GM21737 (cell line): ENCODE data around the gene MAP3K9.

Experiments used
- ATAC-seq: cut with Tn5 transposase; IDR thresholded peaks from one replicate; pipeline ENCODE4 v1.9.1; 2021; ENCODE audit warnings: mild to moderate bottlenecking, moderate library complexity; ENCODE audit not compliant: unreplicated experiment

The MAP3K9 gene

DNA sequence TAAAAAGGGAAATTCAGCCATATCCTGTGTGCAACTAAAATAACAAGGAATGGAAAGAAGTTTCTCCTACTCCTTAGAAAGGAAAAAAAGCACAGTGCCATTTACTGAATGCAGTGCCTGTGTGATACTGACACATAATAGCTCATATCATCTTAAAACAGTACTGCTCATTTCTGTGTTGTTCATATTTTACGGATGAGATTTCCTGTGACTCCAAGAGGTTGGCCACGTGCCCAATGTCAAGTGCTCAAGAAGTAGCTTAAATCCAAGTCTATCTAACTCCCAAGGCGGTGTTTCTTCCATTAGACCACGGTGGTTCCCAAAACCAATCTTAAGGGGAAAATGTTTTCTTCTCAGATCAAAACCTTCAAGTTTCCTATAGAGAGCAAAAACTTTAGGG, 20.0 kb downstream of the MAP3K9 start:
- no peak for ATAC-seq

DNA sequence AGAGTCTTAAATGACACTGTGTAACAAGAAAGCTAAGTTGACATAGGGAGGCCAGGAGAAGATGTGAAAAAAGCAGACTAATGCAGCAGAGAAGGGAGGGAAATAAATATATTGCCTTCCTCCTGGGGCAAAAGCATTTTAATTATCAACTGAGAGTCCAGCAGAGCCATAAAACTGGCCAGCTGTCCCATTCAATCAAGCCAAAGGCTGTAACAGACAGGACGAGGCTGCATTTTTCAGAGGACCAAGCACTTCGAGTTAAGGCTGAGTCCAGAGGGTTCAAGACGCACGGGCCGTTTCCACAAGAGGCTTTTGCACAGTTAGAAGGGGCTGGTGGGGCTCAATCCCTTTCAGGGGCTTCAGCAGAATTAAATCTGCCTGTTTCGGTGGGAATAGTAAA, 20.4 kb downstream of the MAP3K9 start:
- ATAC-seq: no peak

DNA sequence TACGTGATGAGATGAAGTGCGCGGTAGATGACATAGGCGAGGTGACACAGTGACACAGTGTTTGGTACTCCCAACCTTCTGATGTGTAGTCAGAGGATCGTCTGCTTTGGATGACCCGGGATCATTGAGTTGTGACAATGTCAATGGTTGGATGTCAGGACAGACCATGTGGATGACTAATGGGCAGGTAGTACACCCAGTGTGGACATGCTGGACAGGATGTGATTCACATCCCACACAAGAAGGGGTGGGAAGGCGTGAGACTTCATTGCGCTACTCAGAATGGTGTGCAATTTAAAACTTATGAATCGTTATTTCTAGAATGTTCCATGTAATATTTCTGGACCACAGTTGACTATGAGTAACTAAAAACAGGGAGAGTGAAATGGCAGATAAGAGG, 23.8 kb downstream of the MAP3K9 start:
- ATAC-seq: no peak

DNA sequence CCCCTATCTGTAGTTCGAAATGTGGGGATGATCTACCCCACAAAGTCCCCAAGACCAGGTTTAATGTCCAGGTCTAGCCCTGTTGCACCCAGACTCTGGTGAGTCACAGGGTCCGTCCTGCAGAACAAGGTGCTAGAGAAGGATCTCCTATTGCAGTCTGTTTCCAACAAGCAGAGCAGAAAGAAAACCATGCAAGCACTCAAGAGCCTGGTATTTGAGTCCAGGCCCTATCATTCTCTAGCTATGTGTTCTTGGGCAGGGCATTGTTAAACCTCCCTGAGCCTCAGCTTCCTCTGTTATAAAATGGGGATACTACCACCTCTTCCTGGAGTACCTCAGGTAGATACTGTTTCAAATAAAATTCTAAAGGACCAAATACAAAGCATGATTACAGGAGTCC, 24.4 kb downstream of the MAP3K9 start:
- no peak for ATAC-seq

DNA sequence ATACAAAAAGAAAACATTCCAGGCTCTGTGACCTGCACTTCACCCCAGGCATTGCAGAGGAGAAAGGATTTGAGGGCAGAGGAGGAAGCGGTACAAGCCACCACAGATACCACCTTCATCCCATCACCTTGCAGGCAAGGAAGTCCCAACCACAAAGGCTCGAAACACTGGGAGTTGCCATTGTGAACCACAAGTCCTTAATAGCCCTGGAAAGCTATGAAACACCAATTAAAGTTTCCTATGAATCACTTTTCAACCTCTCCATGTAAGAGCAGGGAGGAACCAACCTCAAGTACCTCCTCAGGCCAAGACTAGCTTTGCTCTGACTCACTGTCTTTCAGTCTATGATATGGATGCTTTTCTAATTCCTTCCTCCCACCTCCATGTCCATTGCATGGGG, 27.0 kb downstream of the MAP3K9 start:
- ATAC-seq: no peak

DNA sequence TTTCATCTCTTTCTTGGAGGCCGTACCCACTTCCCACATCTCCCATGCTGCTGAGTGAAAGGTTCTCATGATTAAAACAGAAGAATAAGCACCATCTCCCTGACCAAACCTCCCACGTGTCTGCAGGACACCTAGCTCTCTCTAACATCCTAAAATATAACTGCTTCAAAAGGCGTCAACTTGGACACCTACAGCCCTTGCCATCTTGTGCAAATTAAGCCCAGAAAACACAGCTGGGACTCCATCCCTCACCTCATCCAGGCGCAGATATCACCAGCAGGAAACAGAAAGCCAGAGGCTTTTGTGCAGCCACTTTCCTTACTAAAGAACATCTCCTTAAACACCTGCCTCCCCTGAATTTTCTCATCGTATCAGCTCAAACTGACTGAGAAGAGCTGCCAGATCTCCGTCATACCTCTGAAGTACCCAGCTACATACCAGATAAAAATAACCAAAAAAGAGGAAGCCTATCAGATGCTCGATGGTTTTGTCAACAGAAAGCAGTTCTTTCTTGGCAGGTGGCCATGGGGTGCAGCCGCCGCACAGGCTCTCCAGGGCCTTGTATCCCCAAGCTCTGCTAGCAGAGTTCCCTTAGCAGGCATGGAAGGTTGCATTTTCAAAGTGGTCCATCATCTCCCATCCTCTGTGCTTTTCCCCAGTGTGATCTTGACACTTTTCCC, 28.8 kb downstream of the MAP3K9 start:
- ATAC-seq: no peak

DNA sequence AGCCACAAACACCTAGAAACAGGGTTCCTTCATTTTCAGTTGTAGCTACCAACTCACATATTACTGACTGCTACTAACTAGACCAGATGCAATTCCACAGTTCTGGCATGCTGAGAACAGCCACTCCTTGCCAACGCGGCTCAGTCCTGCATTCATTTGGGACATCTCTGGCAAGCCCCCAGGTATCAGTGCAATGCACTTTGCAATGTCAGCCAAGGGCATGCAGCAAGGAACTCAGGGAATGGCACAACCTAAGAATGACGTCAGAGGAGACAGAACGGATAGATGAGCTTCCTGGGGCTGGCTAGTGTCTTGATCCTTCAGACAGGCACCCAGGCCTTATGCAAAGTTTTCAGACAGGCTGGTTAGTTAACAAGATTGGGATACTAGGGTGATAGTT, 29.6 kb downstream of the MAP3K9 start:
- ATAC-seq: no peak

DNA sequence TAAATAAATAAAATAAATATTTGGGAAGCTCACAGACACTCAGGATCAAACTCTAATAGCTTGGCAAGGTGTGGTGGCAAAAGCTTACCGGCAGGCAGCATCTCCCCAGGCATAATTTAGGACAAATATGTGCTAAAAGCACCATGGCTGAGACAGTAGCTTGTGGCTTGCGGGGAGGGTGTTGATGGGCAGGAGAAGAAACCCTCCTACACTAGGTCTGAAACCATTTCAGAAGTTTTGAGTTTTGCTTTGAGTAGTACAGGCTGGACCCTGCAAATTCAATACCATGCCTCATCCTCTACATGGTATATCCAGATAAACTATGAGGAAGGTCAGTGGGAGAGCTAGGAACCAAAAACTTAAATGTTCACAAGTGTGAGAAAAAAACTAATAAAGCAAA, 33.1 kb downstream of the MAP3K9 start:
- ATAC-seq: no peak

DNA sequence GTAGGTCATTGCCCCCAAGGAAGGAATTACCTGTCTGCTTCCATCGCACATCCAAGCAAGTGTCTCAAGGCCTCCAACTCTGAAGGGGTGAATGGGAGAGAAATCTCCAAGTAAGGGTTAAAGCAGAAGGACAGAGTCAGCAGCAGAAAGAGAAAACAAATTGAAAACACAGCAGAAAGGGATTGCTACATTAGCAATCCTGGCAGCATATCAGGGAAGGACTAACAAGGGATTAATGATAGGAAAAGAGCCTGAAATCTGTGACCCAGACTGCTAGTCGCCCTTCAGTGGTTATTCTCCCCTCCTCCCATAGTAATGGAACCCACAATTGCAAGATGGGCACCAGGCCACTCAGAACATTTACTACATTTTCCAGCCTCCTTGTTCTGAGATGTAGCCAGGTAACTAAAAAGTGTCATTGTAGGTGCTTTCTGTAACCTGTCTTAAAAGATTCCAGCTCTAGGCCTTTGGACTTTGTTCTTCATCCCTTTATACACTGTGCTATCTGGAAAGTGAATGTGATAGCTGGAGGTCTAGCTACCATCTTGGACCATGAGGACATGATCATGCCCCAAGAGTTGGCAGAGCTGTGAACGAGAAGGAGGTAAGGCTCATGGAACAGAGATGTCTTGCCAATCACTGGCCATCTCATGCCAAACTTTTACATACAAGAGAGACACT, 36.0 kb downstream of the MAP3K9 start:
- ATAC-seq: no peak

DNA sequence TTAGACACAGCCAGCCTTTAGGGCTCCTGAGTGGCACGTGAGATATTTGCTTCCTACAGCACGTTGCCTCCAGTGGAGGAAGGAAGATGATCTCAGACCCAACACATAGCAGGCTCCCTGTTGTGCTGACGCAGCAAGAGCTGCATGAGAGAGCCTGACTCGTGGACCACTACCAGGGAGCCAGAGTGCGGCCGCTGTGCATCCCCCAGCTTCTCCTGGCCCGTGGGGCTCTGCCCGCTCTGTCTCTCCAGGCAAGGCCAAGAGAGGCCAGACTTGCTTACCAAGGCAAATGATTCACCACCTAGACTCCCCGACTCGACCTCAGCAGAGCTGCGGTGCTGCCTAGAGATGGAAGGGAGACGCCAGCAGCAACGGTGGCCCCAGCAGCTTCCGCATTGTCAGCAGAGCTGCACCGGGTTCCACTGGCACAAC, 37.5 kb downstream of the MAP3K9 start:
- ATAC-seq: no peak

DNA sequence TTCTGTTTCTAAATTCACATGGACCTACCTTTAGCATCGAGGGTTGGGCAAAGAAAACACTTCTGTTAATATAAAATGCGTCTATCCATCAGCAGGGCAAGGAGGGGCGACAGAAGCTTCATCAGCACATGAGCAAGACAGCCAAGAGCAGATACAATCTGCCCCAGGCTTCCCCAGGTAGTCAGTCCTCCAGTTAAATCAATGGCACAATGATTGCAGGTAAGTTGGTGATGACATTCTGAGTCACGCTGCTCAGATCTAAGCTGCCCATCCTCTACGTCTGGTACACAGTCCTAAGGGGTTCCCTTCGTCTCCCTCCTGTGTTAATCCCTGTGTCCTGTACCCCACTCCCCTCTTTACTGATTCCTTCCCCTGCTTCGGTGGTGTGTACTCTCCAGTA, 38.8 kb downstream of the MAP3K9 start:
- no peak for ATAC-seq

DNA sequence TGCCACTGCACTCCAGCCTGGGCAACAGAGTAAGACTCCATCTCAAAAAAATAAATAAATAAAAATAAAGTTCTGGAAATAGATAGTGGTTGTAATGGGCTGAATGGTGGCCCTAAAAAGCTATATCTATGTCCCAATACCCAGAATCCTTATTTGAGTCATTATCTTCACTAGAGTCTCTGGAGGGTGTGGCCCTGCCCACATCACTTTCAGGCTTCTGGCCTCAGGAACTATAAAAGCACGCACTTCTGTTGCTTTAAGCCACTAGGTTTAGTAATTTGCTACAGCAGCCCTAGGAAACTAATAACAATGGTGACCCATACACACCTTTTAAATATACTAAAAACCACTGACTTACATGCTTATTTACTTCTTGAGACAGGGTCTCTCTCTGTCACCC, 49.9 kb downstream of the MAP3K9 start:
- ATAC-seq: no peak

DNA sequence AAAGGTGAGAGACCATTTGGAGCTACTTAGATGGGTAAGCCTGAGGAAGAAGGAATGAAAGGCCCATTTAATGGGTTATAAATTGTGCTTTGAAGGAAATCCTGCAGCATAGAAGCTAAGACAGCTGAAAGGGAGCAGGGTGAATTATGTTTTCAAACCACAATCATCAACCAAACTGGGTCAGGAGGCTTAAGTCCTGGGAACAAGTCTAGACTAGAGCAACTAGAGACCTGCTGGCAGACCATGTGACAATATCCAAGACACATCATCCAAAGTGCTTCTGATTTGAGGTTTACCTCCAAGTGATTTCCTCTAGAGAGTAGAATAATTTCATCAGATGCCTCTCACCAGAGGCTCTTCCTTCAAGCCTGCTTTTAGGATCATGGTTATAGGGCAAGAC, 53.7 kb downstream of the MAP3K9 start:
- ATAC-seq: no peak

DNA sequence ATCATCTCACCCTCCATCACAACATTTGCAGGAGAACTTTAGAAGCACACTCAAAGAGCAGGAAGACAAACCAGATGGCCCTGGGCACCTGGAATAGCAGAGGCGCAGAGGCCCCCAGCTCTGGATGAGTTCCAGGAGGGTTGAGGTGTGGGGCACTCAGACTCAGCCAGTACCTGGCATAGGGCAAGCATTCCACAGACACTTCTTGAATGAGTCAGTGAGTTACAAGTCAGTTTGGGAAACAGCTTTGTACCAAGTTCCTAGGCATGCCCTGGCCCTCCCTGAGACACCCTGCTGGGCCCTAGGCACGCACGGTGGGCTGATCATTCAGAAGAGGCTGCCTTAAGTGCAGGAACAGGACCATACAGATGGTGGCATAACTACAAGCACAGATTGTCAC, 54.3 kb downstream of the MAP3K9 start:
- no peak for ATAC-seq

DNA sequence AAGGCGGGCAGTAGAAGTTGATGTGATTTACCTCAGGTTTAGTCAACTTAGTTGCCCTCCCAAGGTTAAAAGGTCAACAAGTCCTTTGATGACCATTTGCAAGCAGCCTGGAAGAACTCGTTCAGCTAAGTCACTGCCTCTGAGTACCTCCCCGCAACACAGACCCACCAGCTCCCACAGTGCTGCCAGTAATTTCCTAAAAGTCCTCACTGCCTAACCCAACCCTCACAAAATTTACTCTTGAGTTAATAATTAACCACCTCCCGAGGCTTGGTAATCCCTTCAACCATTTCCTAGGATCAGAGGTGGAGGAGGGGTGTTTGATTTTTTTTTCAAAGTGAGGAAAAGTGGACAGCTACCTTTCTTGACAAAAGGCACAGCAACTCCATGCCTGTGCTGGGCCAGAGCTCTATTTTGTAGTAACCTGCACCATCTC, 55.8 kb downstream of the MAP3K9 start:
- no peak for ATAC-seq

DNA sequence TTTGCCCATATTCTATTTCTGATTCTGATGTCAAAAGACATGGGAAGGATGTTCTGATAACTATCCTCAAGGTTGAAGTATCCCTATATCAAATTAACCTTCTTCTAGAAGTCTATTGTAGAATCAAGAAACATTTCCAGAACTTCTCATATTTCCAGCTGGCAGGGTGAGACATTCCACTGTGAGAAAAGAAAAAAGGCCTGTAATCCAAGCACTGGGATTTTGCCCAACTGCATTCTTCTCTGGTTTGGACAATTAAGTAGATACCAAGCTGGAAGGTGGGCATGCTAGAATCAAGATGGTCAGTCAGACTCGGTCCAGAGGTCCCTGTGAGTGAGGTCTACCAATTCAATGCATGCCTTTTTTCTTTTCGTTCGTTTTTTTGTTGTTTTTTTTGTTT, 60.9 kb downstream of the MAP3K9 start:
- no peak for ATAC-seq

DNA sequence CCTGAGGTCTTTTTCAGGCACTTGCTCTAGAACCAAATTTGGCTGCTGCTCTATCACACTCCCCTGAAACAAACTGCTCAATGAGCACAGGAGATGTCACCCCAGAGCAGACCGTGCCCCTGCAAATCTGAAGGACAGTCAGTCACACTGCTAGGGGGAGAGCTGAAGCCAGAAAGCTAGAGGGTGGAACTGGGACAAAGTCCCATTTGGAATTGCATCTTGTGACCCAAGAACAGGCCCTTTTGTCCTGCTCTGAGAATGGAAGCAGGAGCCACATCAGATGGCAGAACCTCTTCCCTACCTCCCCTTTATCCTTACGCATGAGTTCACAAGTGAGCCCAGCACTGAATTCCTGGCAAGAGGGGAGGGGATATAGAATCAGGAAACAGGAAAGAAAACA, 64.7 kb downstream of the MAP3K9 start:
- no peak for ATAC-seq

DNA sequence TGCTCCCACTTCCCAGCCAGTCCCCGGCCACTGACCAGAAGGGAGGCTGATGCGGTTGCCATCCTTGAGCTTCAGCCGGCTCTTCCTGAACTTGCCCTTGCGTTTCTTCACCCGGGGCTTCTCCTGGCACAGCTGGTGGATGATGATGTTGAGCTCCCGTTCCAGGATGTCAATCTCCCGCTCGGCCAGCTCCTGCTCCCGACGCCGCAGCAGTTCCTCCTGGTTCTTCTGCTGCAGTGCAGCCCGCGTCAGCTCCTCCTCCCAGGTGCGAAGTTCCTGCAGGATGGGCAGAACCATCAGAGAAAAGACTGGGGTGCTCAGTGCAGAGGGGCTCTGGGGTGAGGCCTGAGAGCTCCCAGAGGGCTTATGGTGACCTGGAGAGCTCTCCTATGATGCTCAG, 67.0 kb downstream of the MAP3K9 start:
- no peak for ATAC-seq

DNA sequence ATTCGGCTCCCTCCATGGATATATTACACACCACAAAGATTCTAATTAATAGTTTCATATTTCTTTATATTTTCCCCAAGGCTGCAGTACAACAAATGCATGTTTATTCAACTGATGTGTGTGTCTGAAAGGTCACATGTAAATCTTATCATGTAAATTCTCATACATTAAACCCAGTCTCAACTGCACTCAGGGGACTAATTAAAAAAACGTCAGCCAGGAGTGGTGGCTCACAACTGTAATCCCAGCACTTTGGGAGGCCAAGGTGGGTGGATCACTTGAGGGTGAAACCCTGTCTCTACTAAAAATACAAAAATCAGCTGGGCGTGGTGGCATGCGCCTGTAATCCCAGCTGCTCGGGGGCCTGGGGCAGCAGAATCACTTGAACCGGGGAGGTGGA, 67.8 kb downstream of the MAP3K9 start:
- ATAC-seq: no peak

DNA sequence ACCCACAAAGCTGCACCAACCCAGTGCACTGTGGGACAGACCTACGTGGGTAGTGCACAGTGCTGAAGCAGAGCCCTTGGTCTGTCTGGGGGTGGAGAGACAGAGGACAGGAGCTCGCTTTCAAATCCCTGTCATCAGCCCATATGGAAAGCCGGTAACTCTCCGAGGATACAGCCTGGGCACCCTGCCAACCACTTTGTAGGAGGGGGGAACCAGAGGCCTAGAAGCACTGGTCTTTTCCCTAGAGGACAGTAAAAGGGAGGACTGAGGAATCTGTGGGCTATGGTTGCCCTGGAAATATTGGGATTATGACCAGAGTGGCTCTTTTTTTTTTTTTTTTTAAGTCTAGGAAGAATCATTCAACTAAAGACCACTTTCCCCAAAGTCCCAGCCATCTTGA, 74.3 kb downstream of the MAP3K9 start:
- no peak for ATAC-seq

DNA sequence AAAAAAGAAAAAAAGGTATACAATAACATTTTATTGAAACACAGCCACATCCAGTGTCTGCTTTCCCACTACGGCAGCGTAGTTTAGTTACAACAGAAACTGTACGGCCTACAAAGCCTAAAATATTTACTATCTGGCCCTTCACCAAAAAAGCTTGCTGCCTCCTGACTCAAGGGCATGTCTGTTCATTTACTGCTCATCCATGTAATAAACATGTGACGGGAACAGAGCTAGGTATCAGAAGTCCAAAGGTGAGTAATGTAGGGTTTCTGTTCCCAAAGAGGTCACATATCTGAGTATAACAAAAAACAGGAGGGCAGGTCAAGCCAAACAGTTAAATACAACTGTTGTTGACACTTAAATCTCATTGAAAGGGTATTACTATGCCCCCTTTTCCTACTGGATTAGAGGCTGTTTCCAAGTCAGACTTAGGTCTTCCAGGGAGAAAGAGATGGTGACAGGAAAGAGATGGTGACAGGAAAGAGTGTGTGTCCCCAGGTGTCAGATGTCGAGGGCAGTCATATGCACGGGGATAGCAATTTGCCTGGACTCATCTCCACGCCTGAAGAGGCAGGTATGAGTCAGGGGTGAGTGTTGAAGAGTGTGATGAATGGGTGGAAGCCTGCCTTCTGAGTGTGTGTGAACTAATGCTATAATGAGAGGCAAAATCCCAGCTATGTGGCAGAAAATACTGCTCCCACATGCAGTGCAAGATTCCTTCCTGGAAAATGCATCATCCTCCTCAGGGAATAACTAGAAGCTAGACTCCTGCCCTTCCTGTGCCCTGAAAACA, 77.7 kb downstream of the MAP3K9 start:
- no peak for ATAC-seq

DNA sequence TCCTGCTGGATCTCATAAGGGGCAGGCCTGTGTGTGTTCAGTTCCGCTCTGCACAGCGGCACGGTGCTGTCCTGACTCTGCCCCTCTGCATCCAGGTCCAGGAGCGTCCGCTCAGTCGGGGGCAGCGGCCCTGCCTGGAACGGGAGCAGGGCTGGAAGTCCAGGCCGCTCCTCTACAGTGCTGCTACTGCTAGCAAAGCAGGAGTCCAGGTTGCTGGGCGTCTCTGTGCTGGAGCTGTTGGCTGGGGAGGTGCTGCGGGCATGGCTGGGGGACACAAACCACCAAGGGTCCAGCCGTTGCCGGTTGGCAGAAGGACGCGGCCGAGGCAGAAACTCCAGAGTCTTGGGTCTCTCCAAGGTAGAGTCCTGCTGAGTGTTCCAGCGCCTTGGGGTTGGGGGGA, 78.9 kb downstream of the MAP3K9 start:
- no peak for ATAC-seq
